ENCODE measurements around the gene NPNT. TPM values are rescaled to one million over a fixed set of nuclear protein-coding genes. Genes with fewer than 3 reads are reported as not detected.

Gene NPNT
- total RNA-seq, 1 donor from 2014 or later, result 5.8 TPM

Other genes starting within 250 kb of the NPNT start
- gene INTS12, start 186.8 kb upstream of the NPNT start, total RNA-seq, result 21.1 TPM
- 12.3 TPM for gene GSTCD, start 186.7 kb upstream of the NPNT start, total RNA-seq